HG02642 (cell line): Measurements from ENCODE around the gene C10orf105.
A peak's percentile ranks its signal among the peaks of the same experiment; 100 is the strongest.

Experiments used
- ATAC-seq: cut with Tn5 transposase; IDR thresholded peaks from one replicate; pipeline ENCODE4 v1.9.1; 2021; ENCODE audit warnings: mild to moderate bottlenecking; ENCODE audit not compliant: unreplicated experiment, poor library complexity

Gene C10orf105

DNA sequence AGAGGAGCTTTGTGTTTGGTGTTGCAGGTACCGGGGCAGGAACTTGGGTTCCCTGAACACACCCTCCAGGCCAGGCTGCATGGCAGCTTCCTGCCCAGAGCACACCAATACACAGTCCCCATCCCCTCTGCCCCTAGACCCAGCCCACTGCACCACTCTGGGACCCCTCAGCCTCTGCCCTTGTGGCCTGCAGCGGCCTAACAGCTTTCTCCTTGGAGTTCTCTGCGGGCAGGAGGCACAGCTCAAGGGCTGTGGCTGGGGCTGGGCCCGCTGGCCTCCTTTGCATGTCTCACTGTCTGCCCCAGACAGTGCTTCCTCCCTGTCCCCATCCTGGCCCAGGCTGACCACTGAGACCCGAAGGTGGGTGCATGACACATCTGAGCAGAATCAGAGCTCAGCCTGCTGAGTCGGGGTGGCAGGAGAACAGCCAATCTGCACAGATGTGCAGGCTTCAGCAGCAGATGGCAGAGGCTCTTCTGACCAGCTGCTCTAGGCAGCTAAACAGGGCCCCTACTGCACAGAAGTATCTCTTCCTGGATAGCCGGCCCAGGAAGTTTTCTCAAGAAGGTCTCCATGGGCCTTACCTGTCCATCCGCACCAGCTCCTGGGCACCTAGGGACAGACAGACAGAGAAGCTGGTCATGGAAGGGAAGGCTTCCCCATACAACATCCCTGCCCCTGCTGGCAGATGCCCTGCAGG, 33.0 kb upstream of the C10orf105 start:
- no peak for ATAC-seq

- no peak for ATAC-seq
Observed at GRCh38 chr10:71751515-71752224, 32.1 kb upstream of the C10orf105 start.

DNA sequence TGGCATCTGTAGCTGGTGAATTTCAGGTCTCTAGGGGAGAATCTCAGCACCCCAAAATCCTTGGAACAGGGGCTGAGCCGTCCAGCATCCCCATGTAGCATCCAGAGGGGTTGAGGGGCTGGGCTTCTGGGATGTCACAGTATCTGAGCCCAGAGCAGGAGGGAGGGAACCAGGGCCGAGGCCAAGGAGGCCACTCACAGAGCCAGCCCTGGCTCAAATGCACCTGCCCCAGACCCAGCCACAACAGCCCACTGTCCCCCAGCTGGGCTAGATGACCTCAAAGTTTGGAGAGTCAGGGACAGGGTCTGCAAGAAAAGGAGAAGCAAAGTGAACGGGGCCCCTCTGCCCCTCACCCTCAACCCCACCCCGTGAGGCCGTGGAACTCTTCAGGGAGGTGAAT, 31.4 kb upstream of the C10orf105 start:
- ATAC-seq, result no peak

- ATAC-seq, result no peak
Observed at GRCh38 chr10:71750124-71750841, 30.7 kb upstream of the C10orf105 start.

- no peak for ATAC-seq
Observed at GRCh38 chr10:71749396-71749795, 29.8 kb upstream of the C10orf105 start.

- ATAC-seq, result peak; percentile 58
Observed at GRCh38 chr10:71748671-71749191, 29.2 kb upstream of the C10orf105 start.

GRCh38 chr10:71747551-71748523, 28.3 kb upstream of the C10orf105 start:
- ATAC-seq, result no peak

DNA sequence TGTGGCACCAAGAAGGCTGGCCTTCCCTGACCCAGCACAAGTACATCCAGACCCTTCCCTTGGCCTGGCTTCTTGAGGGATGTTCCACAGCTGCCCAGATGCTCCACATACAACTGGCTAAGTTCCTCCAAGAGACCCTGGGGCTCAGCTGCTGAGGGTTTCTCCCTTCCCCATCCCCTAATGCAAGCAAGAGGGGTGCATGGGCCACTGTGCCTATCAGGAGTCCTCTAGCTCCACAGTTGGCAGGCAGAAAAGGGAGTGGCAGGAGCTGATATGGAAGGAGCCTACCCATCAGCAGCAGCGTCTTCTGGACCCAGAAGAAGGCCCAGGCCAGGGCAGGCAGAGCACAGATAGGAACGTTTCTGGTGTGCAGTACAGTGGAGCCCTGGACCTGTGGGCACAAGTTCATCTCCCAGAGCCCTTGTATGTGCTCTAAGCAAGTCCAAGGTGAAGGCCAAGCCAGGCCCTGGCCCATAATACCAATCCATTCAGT, 27.5 kb upstream of the C10orf105 start:
- no peak for ATAC-seq

DNA sequence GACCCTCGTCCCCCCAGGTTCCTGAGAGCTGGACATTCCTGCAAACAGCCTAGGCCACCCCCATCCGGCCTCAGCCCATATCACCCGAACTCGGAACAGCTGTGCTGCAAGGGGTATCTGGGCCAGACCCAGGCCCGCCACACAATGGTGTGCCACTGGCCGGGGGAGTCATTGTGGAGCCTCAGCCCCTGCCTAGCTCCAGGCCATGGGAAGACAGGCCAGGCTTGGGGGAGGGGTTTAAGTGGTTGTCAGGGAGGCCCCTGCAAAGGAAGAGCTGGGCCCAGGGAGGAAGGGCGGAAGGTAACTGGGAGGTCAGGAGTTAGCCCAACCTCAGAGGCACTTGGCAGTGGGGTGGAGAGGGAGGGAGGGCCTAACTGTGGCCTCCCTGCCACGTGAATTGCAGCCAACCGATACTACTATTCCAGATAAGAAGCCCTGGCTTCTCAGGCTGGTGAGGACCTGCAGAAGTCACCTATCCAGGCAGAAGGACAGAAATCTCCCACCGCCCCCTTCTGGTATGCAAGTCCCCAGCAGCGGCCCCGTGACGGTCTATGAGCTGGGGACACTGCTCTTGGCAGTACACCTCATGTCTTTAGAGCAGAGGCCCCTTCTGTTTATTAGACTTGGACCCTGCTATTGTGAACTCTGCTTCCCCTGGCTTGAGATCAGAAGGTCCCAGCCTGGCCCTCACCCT, 26.9 kb upstream of the C10orf105 start:
- no peak for ATAC-seq

DNA sequence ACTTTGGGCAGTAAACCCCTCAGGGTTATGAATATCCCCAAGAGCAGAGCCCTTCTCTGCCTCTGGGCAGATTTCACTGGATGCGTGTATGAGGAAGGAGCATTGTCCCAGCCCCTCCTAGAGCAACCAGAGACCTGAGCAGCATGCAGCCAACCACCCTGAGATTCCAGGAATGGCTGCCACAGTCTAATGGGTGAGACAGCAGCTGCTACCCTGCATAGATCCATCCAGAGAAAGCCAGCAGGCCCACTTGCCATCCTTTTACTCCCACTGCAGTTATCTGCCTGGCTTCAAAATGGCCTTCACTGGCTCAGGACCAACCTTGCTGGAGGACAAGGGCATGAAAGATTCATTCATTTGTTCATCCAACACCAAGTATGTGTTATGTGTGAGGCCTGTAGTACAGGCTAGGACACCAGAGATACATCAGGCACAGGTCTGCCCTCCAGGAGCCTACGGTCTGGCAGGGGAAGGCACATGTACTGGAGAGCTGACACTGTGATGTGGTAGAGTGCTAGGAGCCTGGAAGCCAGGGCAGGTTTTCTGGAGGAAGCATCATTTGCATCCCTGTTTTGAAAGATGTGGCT, 26.2 kb upstream of the C10orf105 start:
- no peak for ATAC-seq

GRCh38 chr10:71744897-71745663, 25.5 kb upstream of the C10orf105 start:
- no peak for ATAC-seq

GRCh38 chr10:71743866-71744265, 24.3 kb upstream of the C10orf105 start:
- ATAC-seq, result no peak

- no peak for ATAC-seq
Observed at GRCh38 chr10:71743089-71743838, 23.7 kb upstream of the C10orf105 start.

DNA sequence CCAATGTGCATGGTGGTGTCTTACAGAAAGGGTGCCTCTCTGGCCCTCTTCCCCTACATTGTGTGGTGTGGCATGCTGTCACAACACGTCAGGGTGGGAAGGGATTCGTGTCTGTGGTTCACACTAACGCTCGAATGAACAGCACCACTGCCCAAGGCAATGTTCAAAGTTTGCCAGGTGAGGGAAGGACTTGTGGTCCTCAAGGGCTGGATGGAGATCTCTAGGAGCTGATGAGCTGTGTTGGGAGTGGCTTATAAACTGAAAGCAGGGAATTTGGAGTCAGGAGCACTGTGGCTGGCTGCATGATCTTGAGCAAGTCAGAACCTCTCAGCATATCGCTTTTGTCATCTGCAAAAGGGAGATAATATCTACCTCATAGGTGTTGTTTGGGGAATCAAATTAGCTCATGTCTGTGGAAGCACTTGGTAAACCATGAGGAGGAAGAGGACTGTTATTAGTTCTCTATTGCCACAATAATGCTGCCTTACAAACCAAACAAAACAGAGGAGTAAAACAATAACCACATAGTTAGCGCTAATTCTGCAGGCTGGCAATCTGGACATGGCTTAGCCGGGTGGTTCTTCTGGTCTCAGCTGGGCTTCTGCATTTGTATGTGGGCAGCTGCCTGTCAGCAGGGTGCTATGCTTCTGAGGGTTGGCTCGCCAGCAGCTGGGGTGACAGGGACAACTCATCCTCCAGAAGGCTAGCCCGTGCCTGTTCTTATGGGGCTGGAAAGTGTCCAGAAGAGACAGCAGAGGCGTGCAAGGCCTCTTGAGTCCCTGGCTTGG, 22.9 kb upstream of the C10orf105 start:
- ATAC-seq, result no peak

DNA sequence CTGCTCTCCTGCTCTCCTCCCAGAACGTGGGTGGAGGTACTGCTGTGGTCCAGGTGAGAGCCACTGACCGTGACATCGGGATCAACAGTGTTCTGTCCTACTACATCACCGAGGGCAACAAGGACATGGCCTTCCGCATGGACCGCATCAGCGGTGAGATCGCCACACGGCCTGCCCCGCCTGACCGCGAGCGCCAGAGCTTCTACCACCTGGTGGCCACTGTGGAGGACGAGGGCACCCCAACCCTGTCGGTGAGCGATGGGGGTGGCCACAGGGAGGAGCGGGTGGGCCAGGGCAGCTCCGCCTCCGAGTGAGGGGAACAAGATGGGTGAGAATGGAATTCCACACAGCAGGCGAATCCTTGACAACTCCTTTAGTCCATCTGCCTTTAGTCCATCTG, 22.1 kb upstream of the C10orf105 start:
- ATAC-seq, result no peak

DNA sequence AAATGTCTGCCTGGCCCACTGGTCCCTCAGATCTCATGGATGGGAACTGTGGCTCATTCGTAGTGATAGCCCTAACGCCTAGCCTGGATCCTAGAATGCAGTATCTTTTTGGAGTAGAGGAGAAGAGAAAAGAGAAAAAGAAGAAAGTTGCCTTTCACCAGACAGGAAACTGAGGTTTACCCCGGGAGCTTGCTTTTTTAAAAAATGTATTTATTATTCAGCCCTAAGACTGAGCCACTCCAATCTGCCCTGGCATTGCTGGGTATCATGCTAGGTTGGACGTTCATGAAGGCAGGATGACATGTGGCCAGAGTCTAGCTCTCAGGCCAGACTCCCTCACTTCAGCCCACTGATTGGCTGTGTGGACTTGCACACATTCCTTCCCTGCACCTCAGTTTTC, 21.5 kb upstream of the C10orf105 start:
- no peak for ATAC-seq
